Astrocyte (in vitro differentiated cells and primary cell): Measurements from ENCODE around the gene CACNA1C. TPM values are rescaled to one million over a fixed set of nuclear protein-coding genes. Genes with fewer than 3 reads are reported as not detected.

Source experiments
- DNase-seq: peaks from one replicate; pipeline ENCODE4 v3.0.0-alpha.2; 2010; ENCODE audit warnings: low read depth
- FAIRE-seq: peaks from 2 replicates; lab custom pipeline; 2011; peaks lifted over from hg19 to GRCh38; lab: Jason Lieb, UNC
- H2AFZ ChIP-seq: 2 replicates; pipeline ENCODE4 v1.6.0; 2012; ENCODE audit warnings: low read depth, low read length, inconsistent platforms
- H3K27ac ChIP-seq: 2 replicates; pipeline ENCODE4 v1.5.1; 2011; ENCODE audit warnings: low read depth, low read length, inconsistent platforms
- H3K27me3 ChIP-seq: 2 replicates; pipeline ENCODE4 v1.6.0; 2011; ENCODE audit warnings: low read length, inconsistent platforms; ENCODE audit not compliant: insufficient read depth
- H3K36me3 ChIP-seq: 2 replicates; pipeline ENCODE4 v1.5.1; 2011; ENCODE audit warnings: low read length, inconsistent platforms; ENCODE audit not compliant: insufficient read depth
- H3K4me1 ChIP-seq: 2 replicates; pipeline ENCODE4 v1.5.1; 2011; ENCODE audit warnings: low read length, inconsistent platforms; ENCODE audit not compliant: insufficient read depth
- H3K4me2 ChIP-seq: 2 replicates; pipeline ENCODE4 v1.6.0; 2012; ENCODE audit warnings: low read length, inconsistent platforms
- H3K4me3 ChIP-seq: 2 replicates; pipeline ENCODE4 v1.5.1; 2011; ENCODE audit warnings: low read depth, mild to moderate bottlenecking, low read length, inconsistent platforms; ENCODE audit not compliant: insufficient read depth
- H3K79me2 ChIP-seq: 2 replicates; pipeline ENCODE4 v1.6.0; 2012; ENCODE audit warnings: mild to moderate bottlenecking, low read length, inconsistent platforms; ENCODE audit not compliant: insufficient read depth
- H3K9ac ChIP-seq: 2 replicates; pipeline ENCODE4 v1.6.0; 2012; ENCODE audit warnings: mild to moderate bottlenecking, low read length, inconsistent platforms
- H3K9me3 ChIP-seq: 2 replicates; pipeline ENCODE4 v1.5.1; 2012; ENCODE audit warnings: low read depth, mild to moderate bottlenecking, low read length, inconsistent platforms; ENCODE audit not compliant: insufficient read depth
- H4K20me1 ChIP-seq: 2 replicates; pipeline ENCODE4 v1.6.0; 2012; ENCODE audit warnings: low read length, inconsistent platforms; ENCODE audit not compliant: insufficient read depth
- H3K27ac Mint-ChIP-seq: one replicate; pipeline ENCODE4 v1.8.0; 2021; ENCODE audit warnings: mild to moderate bottlenecking, mixed read lengths; ENCODE audit not compliant: unreplicated experiment
- H3K27me3 Mint-ChIP-seq: one replicate; pipeline ENCODE4 v1.8.0; 2021; ENCODE audit warnings: low read depth, mixed read lengths; ENCODE audit not compliant: unreplicated experiment
- H3K36me3 Mint-ChIP-seq: one replicate; pipeline ENCODE4 v1.8.0; 2021; ENCODE audit warnings: low read depth, mixed read lengths; ENCODE audit not compliant: unreplicated experiment
- H3K4me1 Mint-ChIP-seq: one replicate; pipeline ENCODE4 v1.8.0; 2021; ENCODE audit warnings: low read depth, mixed read lengths; ENCODE audit not compliant: unreplicated experiment
- H3K4me3 Mint-ChIP-seq: one replicate; pipeline ENCODE4 v1.8.0; 2021; ENCODE audit warnings: mild to moderate bottlenecking, moderate library complexity, mixed read lengths; ENCODE audit not compliant: unreplicated experiment
- H3K9me3 Mint-ChIP-seq: one replicate; pipeline ENCODE4 v1.8.0; 2021; ENCODE audit warnings: mild to moderate bottlenecking, mixed read lengths; ENCODE audit not compliant: unreplicated experiment
- EZH2 ChIP-seq: IDR thresholded peaks from 2 replicates; pipeline ENCODE4 v1.6.1; 2012; ENCODE audit warnings: mild to moderate bottlenecking, low read length, inconsistent platforms; ENCODE audit not compliant: insufficient read depth
- total RNA-seq: library from RNA; stranded (reverse); gene quantifications from 2 replicates; pipeline ENCODE4 v1.2.1, GENCODE V29; 2021
- TF ChIP-seq, protein P1 (sequence below): IDR thresholded peaks from 2 replicates; pipeline ENCODE4 v1.5.1; 2011; ENCODE audit warnings: low read depth, mild to moderate bottlenecking, inconsistent platforms, low read length, moderate library complexity; ENCODE audit not compliant: insufficient read depth

CACNA1C gene
- total RNA-seq, 1 donor from 2014 or later: 2.1 TPM

DNA sequence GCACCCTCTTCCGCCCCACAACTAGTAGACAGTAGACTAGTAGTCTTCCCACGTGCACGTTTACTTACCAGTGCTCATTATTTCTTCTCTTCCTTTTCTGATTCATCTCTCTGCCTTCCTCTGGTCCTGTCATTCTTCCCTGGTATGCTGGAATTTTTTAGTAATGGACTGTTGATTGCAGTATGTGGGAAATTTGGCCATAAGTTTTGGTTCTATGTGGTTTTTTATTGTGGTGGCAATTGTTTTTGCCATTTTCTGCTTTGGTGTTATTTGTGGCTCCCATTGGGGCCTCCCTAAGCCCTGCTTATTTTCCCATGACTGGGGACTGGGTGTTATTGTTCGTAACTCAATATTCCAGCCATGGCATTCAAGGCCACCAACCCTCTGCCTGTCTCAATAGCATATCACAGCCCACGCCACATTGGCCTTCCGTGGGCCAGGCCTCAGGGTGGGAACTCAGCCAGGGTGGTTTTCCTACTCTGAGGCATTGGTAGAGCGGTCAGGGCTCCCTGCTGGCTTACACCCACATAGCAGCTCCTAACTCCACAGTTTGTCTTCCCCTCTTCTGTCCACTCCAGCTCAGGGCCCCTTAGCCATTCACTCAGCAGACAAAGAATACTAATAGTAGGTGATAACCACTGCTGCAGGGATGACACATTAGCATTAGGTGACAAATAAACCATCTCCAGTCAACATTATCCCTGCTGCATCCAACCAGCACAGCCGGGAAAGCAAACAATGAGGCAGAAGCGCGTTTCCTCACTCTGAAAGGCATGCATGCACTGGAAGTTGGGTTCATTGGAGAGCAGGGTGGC lies 321.5 kb downstream of the CACNA1C start:
- no peak overlapping the region for H2AFZ ChIP-seq
- H3K9ac ChIP-seq: no peak overlapping the region
- peak; percentile 52 for DNase-seq
- no peaks in the 10 kb centered on the region for H3K36me3 ChIP-seq
- no peaks in the 10 kb centered on the region for H3K27me3 ChIP-seq
- H3K9me3 ChIP-seq: no peaks in the 10 kb centered on the region
- no peaks in the 10 kb centered on the region for H3K79me2 ChIP-seq
- no peak for TF ChIP-seq EZH2
- TF ChIP-seq, protein P1, sequence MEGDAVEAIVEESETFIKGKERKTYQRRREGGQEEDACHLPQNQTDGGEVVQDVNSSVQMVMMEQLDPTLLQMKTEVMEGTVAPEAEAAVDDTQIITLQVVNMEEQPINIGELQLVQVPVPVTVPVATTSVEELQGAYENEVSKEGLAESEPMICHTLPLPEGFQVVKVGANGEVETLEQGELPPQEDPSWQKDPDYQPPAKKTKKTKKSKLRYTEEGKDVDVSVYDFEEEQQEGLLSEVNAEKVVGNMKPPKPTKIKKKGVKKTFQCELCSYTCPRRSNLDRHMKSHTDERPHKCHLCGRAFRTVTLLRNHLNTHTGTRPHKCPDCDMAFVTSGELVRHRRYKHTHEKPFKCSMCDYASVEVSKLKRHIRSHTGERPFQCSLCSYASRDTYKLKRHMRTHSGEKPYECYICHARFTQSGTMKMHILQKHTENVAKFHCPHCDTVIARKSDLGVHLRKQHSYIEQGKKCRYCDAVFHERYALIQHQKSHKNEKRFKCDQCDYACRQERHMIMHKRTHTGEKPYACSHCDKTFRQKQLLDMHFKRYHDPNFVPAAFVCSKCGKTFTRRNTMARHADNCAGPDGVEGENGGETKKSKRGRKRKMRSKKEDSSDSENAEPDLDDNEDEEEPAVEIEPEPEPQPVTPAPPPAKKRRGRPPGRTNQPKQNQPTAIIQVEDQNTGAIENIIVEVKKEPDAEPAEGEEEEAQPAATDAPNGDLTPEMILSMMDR: no peak
- peak overlapping the region; percentile 26 for H3K27ac Mint-ChIP-seq
- H3K4me3 ChIP-seq: no peak overlapping the region
- no peak overlapping the region for H3K27ac ChIP-seq
- H3K4me2 ChIP-seq: no peak overlapping the region
- H3K36me3 Mint-ChIP-seq: peaks cover 2% of the 10 kb centered on the region
- peaks cover 3% of the 10 kb centered on the region for H3K9me3 Mint-ChIP-seq
- FAIRE-seq: peak; percentile 17
- peaks cover 37% of the 10 kb centered on the region for H3K27me3 Mint-ChIP-seq
- no peak overlapping the region for H3K4me3 Mint-ChIP-seq
- no peaks in the 10 kb centered on the region for H4K20me1 ChIP-seq
- peaks cover 9% of the 10 kb centered on the region for H3K4me1 Mint-ChIP-seq
- peaks cover 4% of the 10 kb centered on the region for H3K4me1 ChIP-seq

DNA sequence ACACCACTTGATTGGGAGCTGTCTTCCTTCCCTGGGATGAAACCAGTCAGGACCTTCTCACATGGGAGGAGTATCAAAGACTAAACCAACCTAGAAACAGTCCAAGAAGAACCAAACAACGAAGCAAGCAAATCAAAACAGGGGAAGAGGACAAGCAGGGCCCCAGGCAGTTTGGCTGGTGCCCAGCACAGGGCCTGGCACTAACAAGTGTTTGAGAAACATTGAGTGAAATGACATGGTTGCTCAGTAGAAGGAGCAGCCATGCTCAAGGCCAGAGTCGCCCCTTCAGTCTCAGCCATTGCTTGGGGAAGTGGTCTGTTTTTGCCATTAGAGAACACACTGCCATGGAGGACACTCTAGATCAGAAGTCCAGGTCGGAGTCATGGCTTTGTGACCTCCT lies 323.1 kb downstream of the CACNA1C start:
- Mint-ChIP-seq H3K9me3 (peaks cover 3% of the 10 kb centered on the region), H3K4me3 (no peak overlapping the region), H3K27me3 (peaks cover 38% of the 10 kb centered on the region), H3K27ac (no peak overlapping the region), H3K36me3 (peaks cover 2% of the 10 kb centered on the region), H3K4me1 (peaks cover 9% of the 10 kb centered on the region)
- Histone ChIP-seq H3K4me2 (no peak overlapping the region), H4K20me1 (no peaks in the 10 kb centered on the region), H3K9me3 (no peaks in the 10 kb centered on the region), H3K4me1 (peaks cover 4% of the 10 kb centered on the region), H2AFZ (no peak overlapping the region), H3K79me2 (no peaks in the 10 kb centered on the region), H3K27ac (no peak overlapping the region), H3K9ac (no peak overlapping the region), H3K36me3 (no peaks in the 10 kb centered on the region), H3K4me3 (no peak overlapping the region), H3K27me3 (no peaks in the 10 kb centered on the region)
- DNase-seq (no peak), FAIRE-seq (no peak)
- TF ChIP-seq, protein P1: no peak
- TF ChIP-seq EZH2: no peak
